NCI-H2081 treated with DMSO at 0.1 percent for 48 hours (cell line): ENCODE measurements around the gene ADAMTS9.

ENCODE experiments used
- DNase-seq: peaks from one replicate; lab custom pipeline; 2025; lab: John Stamatoyannopoulos, UW

ADAMTS9 gene

DNA sequence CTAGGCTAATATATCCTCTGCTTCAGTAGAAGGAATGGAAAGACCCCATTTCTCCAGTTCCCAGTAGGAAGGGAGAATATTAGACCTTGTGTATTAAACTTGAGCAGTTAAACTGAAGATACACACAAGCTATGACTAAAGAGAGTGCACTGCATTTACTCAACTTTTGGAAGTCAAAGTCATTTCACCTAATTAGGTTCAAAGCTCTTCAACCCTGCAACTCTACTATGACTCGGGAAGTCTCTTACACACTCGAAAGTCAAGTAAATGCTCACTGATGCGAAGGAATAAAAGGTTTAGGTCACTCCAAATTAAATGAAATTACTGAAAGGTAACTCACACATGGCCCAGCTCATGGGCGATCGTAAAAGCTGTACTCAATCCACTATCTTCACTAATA is 33.8 kb downstream of the ADAMTS9 start:
- no peak for DNase-seq

DNA sequence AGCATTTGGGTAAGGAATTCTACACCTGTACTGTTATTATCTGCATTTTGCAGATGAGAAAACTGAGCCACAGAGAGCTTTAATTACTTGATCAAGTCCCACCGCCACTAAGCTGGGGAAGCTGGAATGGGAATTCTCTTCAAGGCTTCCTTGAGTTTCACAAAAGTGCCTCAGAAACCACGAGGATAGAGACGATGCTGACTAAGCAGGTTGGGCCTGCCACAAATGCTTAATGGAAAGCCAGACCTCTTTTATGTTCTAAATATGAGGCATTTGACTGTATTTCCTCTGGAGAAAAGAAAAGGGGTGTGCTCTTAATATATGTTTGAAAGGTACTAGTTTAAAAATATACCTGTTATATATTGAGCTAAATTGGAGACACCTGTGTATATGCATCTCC is 34.7 kb downstream of the ADAMTS9 start:
- no peak for DNase-seq

DNA sequence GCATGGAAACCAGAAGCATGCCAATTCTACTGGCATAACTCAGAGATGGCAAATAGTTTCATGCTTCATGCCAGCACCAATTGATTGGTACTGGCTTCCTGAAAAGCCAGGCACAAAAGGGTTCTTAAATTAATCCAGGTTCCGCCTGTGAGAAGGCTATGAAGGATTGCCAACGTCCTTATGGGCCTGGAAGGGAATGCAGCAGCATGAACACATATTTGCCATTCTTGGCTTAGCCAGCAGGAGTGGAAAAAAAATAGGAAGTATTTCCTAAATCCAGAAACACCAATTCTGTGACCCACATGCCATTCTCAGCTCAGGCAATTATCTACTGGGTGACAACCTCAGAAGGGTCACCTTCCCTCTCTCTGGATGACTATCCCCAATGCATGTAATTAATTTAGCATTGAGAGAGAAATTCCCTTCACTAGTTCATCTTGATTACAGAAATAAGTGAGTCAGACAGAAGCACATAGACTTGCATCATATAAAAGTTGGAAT is 36.0 kb downstream of the ADAMTS9 start:
- no peak for DNase-seq

DNA sequence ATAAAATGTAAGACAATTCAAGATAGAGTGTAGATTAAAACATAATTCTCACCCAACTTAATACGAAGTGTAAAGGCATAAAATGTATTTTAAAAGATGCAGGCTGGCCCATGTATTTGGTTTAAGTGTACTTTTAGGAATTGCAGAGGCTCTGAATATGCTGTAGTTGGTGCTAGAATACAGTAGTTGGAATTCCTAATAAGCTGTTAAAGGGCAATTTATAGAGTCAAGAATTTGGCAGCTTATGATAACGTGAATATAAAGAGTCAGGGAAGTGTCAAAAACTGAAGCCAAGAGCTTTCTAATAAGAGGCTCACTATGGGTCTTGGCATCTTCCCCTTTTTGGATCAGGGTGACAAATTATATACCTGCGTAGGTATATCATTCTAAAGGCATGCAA is 36.5 kb downstream of the ADAMTS9 start:
- no peak for DNase-seq

DNA sequence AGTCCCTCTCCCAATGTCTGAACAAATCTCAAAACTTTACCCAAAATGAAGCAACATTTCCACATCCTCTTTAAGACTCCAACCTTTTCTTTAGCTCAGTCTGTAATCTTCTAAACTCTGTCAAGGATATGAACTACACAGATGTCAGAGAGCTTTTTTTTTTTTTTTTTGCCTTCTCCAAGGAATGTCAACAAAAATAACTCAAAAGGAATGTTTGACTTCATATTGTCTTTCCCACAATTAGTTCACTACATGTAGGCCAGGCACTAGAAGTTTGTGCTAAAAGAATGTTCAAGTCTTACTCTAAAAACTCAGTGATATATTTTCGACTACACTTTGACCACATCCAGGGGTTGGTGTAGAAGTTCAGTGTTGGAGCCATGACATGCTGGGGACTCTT is 37.1 kb downstream of the ADAMTS9 start:
- no peak for DNase-seq

DNA sequence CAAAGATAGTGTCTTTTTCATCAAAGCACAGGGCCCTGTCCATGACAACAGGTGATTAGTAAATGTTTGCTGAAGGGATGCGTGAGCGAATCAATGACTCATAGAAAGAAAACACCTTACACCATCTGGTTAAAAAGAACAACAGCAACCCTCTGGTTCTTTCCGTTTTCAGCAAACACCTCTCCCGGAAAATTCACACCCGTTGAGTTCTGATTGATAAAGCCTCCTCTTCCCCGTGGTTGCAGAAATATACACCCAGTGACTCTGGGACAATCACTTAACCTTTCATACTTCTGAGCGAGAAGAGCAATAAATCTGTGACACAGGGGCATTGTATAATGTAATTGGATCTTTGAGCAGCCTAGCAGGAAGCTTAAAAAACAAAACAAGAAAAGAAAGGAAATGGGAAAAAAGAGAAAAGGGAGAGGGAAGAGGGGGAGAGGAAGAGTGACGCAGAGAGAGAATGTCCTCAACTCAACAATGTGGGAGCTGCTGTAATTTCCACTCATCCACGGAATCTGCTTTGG is 37.6 kb downstream of the ADAMTS9 start:
- no peak for DNase-seq

DNA sequence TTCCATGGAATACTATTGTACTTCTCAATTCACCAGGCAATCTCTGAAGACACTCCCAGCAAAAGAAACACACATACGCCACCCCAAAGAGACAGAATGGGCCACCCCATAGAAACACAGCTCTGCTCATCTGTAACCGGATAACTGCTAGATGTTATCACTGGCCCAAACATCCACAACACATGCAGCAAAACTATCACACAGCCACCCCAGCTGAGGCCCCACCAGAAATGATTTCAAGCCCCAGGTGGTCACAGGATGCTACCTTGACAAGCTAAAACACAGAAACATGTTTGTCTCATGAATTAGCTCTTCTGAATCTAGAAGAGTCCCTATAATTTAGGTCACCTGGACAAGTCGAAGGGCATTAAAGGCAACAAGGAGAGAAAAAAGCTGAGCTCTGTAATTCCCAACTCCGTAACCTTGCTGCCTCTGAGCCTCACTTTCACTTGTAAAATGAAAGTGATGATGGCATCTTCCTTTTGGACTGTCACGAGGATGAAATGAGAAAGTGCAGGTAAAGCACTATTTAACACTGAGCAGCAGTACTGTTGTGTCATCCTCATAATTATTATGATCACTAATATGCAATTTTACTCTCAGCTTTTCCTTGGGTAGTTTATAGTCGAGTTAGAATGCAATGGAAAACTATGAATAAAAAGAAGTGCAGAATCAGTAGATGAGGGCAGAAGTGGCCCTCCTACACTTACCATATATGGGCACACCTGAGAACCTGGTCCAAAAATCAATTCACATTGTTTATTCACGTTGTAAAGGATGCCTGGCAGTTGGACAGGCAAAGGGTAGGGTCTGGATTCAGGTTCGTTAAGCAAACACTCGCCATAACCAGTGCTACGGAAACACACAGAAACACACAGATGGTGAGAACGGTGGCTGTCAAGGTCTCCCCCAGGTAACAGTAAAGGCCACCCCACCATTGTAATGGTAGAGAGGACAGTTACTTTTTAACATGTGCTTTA is 38.6 kb downstream of the ADAMTS9 start:
- no peak for DNase-seq

DNA sequence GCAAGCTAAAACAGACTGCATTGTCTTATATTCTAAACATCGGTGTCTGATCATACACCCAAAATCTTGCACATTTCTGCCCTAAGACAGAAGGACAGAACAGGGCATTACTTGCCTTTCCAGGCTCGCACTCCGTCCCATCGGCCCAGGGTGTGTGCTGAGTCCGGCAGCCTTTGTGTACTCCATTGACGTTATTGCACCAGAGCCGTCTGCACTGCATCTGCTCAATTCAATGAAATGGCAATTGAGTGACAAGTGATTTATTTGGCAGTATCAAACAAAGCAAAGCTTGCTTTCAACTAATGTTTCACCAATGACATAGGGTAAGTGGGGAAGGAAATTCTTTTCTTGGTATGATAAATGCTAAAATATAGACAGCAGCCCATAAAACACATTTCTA is 40.0 kb downstream of the ADAMTS9 start:
- no peak for DNase-seq

DNA sequence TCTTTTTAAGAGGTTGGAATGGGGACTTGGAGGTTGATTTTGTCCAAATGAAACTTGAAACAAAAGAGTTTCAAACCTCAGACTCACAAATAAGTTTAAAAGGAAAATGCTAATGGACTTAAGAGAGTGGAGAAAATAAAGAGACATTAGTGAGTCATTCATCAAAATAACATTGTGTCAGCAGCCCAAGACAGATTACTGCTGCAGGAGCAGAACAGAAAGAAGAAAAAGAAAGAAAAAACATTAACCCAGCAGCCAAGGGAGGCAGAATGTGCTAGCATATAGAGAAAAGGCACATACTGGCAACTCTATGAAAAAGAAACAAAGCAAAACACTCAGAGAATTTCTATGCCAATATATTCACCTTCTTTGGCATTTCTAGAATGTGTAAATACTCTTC is 42.6 kb downstream of the ADAMTS9 start:
- no peak for DNase-seq

DNA sequence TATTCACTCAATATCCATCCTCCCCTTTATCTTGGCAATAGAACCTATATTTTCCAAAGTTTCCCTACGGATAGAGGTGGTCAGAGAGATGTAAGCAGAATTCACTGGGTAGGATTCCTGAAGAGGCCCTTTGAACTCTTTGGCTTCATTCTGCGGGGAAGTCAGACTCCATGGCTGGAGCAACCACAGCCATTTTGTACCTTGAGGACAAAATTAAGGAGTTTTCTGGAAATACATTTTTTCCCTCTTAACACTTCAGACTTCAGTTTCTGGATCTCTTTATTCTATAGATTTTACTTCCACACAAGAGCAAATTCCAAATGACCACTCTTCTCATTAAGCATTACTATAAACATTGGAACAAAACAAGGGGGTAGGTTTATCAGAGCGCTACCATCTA is 43.3 kb downstream of the ADAMTS9 start:
- no peak for DNase-seq

DNA sequence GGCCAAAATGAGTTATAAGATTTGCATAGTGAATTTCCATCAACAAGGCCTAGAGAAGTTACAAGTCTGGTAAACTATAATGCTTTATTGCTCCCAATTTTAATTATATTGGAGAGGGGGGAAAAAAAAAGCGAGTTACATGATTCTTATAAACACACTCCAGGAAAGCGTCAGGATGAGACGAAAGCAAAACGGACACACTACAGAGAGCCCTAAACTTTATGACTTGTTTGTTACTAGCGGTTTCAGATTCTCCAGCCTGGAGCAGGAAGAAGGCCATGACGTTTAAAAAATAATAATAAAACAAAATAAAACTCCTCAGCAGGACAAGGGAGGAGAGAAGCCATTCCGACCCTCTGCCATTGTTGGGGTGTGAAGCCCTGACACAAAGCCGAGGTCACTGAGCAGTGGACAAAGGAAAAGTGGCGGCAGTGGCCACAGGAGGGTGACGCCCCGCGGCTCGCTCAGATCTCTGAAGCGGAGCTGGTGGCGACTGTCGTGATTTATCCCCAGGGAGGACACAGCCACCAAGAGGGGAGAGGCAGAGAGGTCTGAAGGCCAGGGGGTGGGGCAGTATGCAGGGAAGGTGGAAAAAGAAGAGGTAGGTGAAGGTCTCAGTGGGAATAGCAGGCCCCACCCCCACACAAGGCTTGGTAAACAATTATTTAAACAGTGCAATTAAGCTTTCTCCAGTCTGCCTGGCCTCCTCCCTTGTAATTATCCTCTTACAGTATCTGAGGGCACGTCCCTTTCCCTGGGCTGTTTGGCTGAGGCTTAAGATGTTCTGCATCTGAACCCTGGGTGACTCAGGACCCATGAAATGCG is 45.3 kb downstream of the ADAMTS9 start:
- DNase-seq, result no peak

DNA sequence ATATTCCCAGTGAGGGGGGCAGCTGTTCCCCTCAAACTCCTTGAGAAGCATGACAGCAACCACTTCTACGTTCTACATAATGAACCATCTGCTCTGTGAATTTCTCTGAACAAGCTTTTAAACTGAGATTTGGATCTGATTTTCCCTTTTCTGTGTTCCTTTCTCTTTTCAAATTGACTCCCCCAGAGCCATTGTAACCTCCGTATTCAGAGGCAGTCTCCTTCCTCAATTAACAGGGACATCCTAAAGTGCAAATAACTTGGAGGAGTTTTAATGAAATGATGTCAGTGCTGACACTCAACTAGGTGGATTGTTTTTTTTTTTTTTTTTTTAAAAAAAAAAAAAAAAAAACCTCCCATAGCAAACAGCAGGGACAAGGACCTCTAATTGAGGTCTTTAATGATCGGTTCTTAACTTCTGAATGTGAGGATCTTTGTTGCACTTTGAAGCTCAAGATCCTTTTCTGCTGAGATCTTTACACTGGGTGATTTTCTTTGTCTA is 48.8 kb downstream of the ADAMTS9 start:
- no peak for DNase-seq

DNA sequence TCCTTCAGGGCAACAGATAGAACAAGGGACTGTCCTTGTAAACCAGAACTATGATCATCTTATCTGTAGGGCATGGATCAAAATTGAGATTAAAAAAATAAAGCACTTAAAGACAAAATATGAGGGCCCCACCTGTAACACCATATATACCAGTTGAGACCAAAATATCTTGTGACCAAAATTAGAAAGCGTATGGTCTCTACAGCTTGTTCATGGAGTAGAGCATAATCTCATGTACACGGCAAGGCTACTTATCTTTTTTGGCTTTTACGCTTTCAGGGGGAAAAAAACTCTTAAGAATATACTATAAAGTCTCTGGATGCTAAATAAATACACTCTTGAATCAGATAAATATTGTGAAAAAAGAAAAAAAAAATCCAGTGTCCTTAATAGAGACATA is 49.3 kb downstream of the ADAMTS9 start:
- no peak for DNase-seq

DNA sequence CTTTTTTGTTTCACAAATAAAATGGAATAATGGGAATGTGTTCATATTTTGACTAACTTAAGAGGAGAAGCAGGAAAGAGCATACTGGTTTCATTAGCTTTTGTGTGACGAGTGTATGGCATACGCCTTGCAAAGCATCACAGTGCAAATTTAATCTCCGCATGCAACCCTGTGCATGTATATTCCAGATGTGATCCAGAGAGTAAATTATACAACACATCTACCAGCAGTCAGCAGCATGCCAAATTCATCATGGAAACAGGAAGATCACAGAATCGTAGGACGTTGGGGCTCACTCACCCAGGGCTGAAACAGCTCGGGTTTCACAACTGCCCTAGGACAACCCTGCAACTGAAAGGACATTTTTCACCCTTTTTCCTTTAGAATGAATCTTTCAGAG is 53.4 kb downstream of the ADAMTS9 start:
- DNase-seq, result no peak

DNA sequence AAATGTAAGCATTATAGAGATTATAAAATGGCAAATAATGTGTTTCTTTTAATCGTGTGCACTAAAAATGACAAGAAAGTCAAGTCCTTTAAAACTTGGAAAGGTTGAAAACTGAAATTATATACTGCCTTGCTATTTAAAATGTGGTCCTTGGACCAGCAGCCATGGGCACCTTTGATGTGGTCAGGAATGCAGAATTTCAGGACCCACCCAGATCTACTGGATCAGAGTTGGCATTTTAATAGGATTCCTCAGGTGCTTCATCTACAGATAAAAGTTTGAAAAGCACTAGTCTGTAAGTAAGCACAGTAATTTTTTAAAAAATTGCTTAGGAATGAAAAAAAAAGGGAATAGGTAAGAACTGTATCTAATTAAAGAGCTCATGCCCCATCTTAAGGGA is 55.8 kb downstream of the ADAMTS9 start:
- no peak for DNase-seq

DNA sequence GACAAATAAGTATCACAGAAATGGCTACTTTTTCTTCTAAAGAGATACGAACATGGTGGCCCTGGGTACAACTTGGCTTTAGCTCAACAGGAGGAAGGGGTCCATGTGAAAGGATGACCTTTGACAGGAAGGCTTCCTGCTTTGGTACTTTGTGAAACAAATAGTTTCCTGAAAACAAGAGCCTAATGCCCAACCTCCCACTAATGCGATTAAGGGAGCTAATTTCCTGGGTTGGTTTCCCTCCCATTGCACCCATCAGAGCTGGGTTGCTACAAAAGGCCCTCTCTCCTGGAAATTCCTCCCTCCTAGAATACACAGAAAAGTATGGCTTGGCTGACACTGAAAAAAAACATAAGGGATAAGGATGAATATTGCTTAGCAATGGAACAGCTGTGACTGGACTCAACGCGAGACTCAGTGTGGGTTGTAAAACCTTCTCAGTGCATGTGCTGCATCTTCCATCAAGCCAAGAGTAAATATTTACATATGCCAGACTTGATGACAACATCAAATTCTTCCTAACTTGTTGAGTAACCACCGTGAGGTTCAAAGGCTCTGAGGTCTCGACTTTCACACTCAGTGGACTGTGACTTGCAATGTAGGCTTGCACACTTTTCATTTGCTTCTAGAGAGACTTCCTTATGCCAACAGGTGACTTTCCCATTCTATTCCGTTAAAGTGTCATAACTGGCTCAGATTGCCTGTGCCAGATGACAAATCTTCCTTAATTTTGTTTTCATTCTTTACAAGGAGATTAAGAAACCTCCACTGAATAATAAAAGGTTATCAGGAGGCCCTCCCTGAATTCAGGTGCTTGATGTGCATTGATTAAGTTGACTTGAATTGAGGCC is 60.1 kb downstream of the ADAMTS9 start:
- no peak for DNase-seq

DNA sequence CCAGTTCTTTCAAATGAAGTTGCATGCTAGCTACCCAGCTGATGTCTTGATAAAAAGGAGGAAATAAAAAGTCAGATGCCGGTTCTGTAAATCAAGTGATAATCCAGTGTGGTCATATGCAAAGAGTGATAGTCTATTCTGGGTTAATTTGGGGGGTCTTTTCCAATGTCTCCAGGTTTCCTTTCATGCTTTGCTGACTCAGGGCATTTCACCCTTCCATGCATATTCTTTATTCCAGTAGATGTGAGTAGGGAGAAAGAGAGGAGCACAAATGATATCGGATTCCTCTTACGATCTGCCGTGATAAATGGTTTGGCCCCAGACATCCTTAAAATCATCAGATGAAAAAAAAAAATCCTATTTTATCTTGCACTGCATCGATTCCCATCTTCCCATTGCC is 60.8 kb downstream of the ADAMTS9 start:
- no peak for DNase-seq

DNA sequence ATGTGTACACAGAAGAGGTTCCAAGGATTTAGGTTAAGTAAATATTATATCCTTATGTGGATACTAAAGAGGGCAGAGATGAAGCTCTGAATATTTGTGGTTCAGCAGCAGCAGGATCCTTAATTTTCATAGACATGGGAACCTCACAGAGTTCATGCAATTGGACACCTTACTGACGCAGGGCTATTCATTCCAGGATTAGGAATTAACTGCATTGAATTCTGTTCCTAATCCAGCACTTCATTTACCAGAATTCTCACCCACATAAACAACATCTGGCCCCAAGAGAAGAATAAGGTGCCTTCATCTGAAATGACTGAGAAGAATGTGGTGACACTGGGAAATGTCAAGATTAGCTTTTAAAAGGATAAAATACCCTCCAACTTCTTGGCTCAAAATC is 62.4 kb downstream of the ADAMTS9 start:
- no peak for DNase-seq

DNA sequence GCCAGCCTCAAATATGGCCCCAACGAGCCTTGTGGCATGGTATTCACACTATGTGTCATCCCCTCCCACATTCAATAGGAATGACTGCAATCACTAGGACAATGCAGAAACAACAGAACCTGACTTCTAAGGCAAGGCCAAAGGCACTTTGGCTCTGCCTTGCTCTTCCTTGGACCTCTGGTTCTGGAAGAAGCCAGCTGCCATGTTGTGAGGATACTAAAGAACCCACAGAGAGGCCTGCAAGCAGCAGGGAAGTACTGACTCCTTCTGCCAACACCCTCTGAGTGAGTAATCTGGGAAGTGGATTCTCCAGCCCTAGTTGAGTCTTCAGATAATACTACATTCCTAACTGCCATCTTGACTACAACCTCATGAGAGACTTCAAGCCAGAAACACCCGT is 64.7 kb downstream of the ADAMTS9 start:
- DNase-seq, result no peak

DNA sequence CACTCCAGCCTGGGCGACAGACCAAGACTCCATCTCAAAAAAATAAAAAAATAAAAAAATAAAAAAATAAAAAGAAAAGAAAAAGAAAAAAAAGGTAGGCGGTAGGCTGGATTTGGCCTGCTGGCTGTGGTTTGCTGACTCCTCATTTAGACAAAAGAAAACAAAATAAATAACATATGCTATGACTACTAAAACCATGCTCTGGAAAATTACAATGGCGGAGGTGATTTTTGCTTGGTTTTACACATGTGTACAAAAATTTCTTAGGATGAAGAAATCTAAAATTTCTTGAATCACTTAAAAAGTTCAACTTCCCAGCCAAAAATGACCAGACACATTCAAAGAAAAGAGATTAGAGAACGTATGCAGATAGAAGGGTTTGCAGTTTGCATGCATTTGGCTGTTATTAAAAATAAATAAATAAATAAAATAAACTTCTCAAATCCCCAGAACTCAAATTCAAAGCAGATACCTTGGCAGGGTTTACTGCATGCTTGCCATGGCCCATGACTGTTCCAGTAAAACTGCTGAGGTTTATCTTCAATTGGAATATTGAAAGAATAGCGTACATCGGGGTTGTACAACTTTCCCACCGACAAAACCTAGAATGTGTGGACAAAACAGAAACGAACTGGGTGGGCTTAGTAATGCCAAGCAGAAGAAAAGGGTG is 65.9 kb downstream of the ADAMTS9 start:
- no peak for DNase-seq

DNA sequence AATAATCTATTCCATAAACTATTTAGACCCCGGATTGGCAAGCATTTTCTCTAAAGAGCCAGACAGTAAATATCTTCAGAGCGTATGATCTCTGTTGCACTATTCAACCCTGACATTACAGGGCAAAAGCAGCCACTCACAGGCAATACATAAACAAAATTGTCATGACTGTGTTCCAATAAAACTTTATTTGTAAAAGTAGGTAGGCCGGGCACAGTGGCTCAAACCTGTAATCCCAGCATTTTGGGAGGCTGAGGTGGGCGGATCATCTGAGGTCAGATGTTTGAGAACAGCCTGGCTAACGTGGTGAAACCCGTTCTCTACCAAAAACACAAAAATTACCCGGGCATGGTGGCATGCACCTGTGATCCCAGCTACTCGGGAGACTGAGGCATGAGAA is 66.5 kb downstream of the ADAMTS9 start:
- DNase-seq, result no peak
